Epithelial cell of esophagus (primary cell): Measurements from ENCODE around the gene SLC28A3.

Source experiments
- DNase-seq: peaks from one replicate; pipeline ENCODE4 v3.0.0; 2010; ENCODE audit warnings: low read depth
- H3K4me3 ChIP-seq: 2 replicates; pipeline ENCODE4 v1.5.1; 2011; ENCODE audit warnings: mild to moderate bottlenecking, low read length, control low read depth
- TF ChIP-seq, protein P1 (sequence below): IDR thresholded peaks from 2 replicates; pipeline ENCODE4 v1.5.1; 2011; ENCODE audit warnings: low read depth, mild to moderate bottlenecking, low read length, control low read depth, inconsistent platforms; ENCODE audit not compliant: insufficient read depth; ENCODE audit errors: missing control alignments

Gene SLC28A3

DNA sequence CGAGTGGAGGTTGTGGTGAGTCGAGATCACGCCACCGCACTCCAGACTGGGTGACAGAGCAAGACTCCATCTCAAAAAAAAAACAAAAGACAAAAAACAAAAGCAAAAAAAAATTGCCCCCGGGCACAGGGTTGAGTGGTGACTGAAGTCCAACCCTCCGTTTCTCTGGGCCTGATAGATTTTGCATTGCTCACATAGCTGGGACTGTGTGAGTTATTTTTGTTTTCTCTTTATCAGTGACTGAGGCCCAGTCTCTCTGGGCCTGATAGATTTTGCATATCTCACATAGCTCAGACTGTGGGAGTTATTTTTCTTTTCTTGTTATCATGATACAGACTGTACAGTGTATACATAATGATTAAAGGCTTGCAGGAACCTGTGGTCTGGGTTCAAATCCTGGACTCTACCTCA is 2.6 kb upstream of the SLC28A3 start:
- no peak overlapping the region for H3K4me3 ChIP-seq
- peak; percentile 63 for DNase-seq
- TF ChIP-seq, protein P1, sequence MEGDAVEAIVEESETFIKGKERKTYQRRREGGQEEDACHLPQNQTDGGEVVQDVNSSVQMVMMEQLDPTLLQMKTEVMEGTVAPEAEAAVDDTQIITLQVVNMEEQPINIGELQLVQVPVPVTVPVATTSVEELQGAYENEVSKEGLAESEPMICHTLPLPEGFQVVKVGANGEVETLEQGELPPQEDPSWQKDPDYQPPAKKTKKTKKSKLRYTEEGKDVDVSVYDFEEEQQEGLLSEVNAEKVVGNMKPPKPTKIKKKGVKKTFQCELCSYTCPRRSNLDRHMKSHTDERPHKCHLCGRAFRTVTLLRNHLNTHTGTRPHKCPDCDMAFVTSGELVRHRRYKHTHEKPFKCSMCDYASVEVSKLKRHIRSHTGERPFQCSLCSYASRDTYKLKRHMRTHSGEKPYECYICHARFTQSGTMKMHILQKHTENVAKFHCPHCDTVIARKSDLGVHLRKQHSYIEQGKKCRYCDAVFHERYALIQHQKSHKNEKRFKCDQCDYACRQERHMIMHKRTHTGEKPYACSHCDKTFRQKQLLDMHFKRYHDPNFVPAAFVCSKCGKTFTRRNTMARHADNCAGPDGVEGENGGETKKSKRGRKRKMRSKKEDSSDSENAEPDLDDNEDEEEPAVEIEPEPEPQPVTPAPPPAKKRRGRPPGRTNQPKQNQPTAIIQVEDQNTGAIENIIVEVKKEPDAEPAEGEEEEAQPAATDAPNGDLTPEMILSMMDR = no peak

DNA sequence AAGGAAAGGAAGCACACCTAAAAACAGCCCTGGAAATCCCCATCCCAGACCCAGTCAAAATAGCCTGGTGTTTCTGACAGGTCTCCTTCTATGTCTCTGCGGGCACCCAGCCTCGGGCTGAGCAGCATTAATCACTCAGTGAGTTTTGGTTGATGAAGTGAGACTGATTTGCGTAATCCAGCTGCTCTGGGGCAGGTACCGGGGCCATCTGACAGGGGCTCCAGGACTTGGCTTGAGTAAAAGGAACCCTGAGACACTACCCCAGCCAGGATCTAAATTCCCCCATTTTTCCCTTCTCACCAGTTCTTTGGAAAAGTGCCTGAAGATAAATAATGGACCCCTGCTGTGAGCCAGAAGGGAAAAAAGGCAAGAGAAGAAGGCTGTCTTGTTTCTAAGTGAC is 596 bp downstream of the SLC28A3 start:
- TF ChIP-seq, protein P1 = no peak

DNA sequence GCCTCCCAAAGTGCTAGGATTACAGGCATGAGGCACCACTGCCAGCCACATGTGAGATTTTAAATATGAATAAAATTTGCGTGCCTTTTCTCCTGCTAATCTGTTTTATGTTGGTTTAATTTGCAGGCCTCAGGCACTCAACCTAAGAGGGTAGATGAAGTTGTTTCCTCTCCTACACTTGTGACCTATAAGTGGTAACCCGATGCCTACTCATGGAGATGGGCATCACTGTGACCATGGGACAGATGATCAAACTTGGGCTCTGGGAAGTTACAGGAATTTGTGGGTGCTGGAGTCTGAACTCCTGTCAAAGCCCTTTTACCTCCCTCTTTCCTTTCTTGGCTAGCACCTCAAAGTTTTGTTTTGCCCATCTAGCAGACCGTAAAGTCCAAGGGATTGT is 1.1 kb downstream of the SLC28A3 start:
- peak overlapping the region; percentile 43 for H3K4me3 ChIP-seq
- DNase-seq = no peak
- TF ChIP-seq, protein P1 = no peak

More for the DNA sequence above, 596 bp downstream of the SLC28A3 start:
- peak overlapping the region; percentile 43 for H3K4me3 ChIP-seq
- peak; percentile 90 for DNase-seq

DNA sequence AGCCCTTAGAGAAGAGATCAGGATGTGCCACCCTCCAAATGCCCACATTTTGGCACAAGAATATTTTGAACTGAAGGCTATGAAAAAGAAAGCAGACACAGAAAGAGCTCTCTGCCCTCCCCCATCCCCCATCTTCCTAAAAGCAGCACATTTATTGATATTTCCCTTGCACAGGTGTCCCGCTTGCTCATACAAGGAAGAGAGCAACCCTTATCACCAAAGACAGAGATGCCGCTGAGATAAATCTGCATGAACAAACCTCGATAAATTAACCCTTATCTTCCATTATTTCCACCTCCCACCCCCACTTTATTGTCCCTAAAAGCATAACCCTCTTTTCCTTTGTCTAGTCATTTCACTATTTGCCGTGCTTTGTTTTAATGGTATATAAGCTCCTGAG is 1.8 kb downstream of the SLC28A3 start:
- TF ChIP-seq, protein P1 = no peak
- no peak overlapping the region for H3K4me3 ChIP-seq
- DNase-seq = no peak

DNA sequence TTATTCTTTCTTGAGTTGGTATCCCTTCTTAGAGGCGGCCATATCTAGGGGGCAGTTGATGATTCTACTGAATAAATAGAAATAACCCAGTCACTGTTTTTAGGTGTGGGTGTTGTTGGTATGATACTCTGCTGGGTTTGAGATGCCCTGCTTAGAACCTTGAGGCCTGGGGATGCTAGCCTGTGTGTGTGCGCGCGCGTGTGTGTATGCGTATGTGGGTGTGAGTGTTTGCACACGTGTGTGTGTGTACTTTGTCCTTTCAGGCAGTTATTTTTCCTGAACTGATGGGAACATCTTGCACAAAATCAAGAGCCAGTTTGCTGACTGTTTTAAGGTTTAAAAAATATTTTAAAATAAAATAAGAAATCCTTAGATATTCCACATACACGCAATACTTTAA is 3.3 kb downstream of the SLC28A3 start:
- H3K4me3 ChIP-seq = no peak overlapping the region
- TF ChIP-seq, protein P1 = no peak
- no peak for DNase-seq

DNA sequence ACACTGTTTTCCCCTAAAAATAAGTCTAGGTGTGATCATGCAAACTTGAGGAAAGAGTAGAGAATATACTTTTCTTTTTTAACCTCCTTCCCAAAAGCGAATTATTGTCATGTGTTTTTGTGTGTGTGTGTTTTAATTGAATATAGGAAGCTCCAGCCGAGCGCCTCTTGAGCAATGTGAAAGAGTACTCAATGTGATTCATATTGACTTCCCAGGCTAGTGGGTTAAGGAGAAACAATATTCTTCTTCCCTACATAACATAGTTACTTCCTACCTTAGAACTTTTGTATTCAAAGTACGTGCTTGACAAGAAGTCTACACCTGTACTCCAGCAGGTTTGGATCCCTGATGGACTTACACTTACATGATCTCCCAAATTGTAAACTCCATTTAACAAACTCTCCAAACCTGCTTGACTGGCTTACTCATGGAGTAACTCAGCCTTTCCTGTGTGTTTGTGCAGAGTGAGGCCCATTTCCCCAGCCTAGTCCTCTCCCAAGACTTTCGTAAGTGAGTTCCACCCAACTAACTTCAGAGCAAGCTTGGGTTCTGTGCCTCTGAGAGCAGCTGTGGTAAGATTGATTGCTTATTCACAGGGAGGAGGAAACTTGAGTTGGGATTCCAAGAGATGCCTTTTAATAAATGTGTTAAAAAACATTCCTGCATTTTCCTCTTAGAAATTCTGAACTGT is 9.3 kb downstream of the SLC28A3 start:
- no peak overlapping the region for H3K4me3 ChIP-seq
- DNase-seq = peak; percentile 96
- TF ChIP-seq, protein P1 = no peak

DNA sequence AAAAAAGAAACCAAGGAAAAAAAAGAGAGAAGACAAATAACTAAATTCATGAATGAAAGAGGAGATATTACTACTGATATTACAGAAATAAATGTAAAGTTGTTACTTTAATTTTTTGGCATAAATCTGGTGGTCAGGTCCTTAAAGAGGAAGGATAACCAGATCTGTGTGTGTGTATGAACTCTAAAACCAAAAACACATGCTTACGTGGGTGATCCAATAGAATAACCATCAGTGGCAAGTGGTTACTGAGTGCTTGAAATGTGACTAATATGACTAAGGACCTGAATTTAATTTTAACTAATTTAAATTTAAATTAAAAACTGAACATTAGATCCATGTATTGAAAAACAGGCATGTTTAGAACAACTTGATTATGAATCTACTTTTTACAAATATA is 10.3 kb downstream of the SLC28A3 start:
- DNase-seq = no peak
- TF ChIP-seq, protein P1 = no peak
- no peak overlapping the region for H3K4me3 ChIP-seq
